KMS-11 (cell line): ENCODE data around the gene S1PR4.

Source experiments
- H2AFZ ChIP-seq: fragments of 200-600 bp; sonication (generic); 2 replicates; pipeline ENCODE4 v1.6.1; 2016; ENCODE audit warnings: antibody characterized with exemption, mixed run types, low read depth
- H3K27ac ChIP-seq: fragments of 200-600 bp; sonication (generic); 2 replicates; pipeline ENCODE4 v1.6.1; 2016; ENCODE audit warnings: mild to moderate bottlenecking, mixed run types
- H3K27me3 ChIP-seq: fragments of 200-600 bp; sonication (generic); 2 replicates; pipeline ENCODE4 v1.6.1; 2017; ENCODE audit warnings: mild to moderate bottlenecking, low read depth, mixed run types, moderate library complexity; ENCODE audit not compliant: insufficient read depth
- H3K36me3 ChIP-seq: fragments of 200-600 bp; sonication (generic); 2 replicates; pipeline ENCODE4 v1.6.1; 2017; ENCODE audit warnings: mild to moderate bottlenecking, mixed run types; ENCODE audit not compliant: insufficient read depth
- H3K4me1 ChIP-seq: fragments of 200-600 bp; sonication (generic); 2 replicates; pipeline ENCODE4 v1.6.1; 2016; ENCODE audit warnings: mild to moderate bottlenecking, low read depth, mixed run types; ENCODE audit not compliant: poor library complexity, severe bottlenecking
- H3K4me2 ChIP-seq: fragments of 200-600 bp; sonication (generic); 2 replicates; pipeline ENCODE4 v1.7.0; 2016; ENCODE audit warnings: mild to moderate bottlenecking, mixed run types
- H3K4me3 ChIP-seq: fragments of 200-600 bp; sonication (generic); IDR thresholded peaks from 2 replicates; pipeline ENCODE4 v1.6.1; 2017; ENCODE audit warnings: low read depth, low read length, mixed read lengths; ENCODE audit not compliant: insufficient read depth
- H3K79me2 ChIP-seq: fragments of 200-600 bp; sonication (generic); 2 replicates; pipeline ENCODE4 v1.6.1; 2016; ENCODE audit warnings: low read depth, mixed run types; ENCODE audit not compliant: insufficient read depth
- H3K9ac ChIP-seq: fragments of 200-600 bp; sonication (generic); 2 replicates; pipeline ENCODE4 v1.6.1; 2016; ENCODE audit warnings: mild to moderate bottlenecking, mixed run types
- H4K20me1 ChIP-seq: fragments of 200-600 bp; sonication (generic); 2 replicates; pipeline ENCODE4 v1.6.1; 2016; ENCODE audit warnings: mild to moderate bottlenecking, mixed run types; ENCODE audit not compliant: insufficient read depth
- CTCF ChIP-seq: fragments of 200-600 bp; sonication (generic); conservative IDR thresholded peaks from 2 replicates; pipeline ENCODE4 v1.6.1; 2017; ENCODE audit warnings: low read depth, mild to moderate bottlenecking, antibody characterized with exemption, low read length, moderate library complexity, mixed read lengths

S1PR4 gene

GRCh38 chr19:3159565-3159964 lies 19.0 kb upstream of the S1PR4 start:
- Histone ChIP-seq H4K20me1 (no peaks in the 10 kb centered on the region), H3K27me3 (peaks cover 43% of the 10 kb centered on the region), H3K36me3 (no peaks in the 10 kb centered on the region), H3K4me1 (no peaks in the 10 kb centered on the region), H3K79me2 (no peaks in the 10 kb centered on the region), H3K4me3 (no peak overlapping the region), H3K4me2 (no peak overlapping the region), H3K9ac (no peak overlapping the region), H3K27ac (no peak overlapping the region), H2AFZ (no peak overlapping the region)
- no peak for TF ChIP-seq CTCF

DNA sequence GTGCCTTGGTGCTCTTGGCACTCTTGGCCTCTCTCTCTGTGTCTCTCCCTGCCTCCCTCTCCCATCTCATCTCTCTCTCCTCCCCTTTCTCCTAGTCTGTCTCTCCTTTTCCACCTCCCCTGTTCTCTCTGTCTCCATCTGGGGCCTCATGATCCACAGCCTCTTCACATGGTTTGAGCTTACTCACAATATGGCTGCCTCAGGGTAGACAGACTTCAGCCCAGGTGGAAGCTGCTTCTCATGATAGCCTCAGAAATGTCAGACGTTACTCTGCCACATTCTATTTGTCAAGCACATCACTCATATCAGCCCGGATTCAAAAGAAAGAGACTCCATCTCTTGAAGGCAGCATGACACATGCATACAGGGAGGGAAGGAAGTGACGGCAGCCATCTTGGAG lies 18.4 kb upstream of the S1PR4 start:
- no peak for TF ChIP-seq CTCF
- Histone ChIP-seq H3K4me1 (no peaks in the 10 kb centered on the region), H3K79me2 (no peaks in the 10 kb centered on the region), H3K27ac (no peak overlapping the region), H2AFZ (no peak overlapping the region), H3K36me3 (no peaks in the 10 kb centered on the region), H3K9ac (no peak overlapping the region), H3K27me3 (peaks cover 43% of the 10 kb centered on the region), H3K4me3 (no peak overlapping the region), H4K20me1 (no peaks in the 10 kb centered on the region), H3K4me2 (no peak overlapping the region)

DNA sequence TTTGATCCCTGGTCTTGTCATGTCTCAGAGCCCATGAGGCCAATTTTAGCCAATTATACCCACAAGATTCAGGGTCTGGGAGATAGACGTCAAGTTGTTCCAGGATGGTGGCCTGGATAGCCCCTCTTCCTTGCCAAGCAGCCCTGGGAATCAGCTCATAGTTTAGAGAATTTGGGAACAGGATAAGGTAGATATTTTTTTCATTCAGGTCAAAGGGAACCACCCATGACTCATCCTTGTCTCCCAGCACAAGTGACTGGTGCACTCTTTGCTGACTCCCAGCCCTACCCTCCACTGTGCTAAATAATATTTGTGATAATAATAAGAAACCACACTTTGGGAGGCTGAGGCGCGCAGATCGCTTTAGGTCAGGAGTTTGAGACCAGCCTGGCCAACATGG lies 17.1 kb upstream of the S1PR4 start:
- no peak for TF ChIP-seq CTCF
- Histone ChIP-seq H3K4me2 (no peak overlapping the region), H3K9ac (no peak overlapping the region), H3K4me1 (no peaks in the 10 kb centered on the region), H3K36me3 (no peaks in the 10 kb centered on the region), H3K27ac (no peak overlapping the region), H3K27me3 (peaks cover 50% of the 10 kb centered on the region), H2AFZ (no peak overlapping the region), H3K79me2 (no peaks in the 10 kb centered on the region), H3K4me3 (no peak overlapping the region), H4K20me1 (no peaks in the 10 kb centered on the region)

GRCh38 chr19:3162418-3163229 lies 15.9 kb upstream of the S1PR4 start:
- H3K4me3 ChIP-seq, result no peak overlapping the region
- no peak overlapping the region for H2AFZ ChIP-seq
- no peak overlapping the region for H3K9ac ChIP-seq
- no peak overlapping the region for H3K27ac ChIP-seq
- H3K4me1 ChIP-seq, result no peaks in the 10 kb centered on the region
- no peaks in the 10 kb centered on the region for H3K79me2 ChIP-seq
- peaks cover 47% of the 10 kb centered on the region for H3K27me3 ChIP-seq
- no peak for TF ChIP-seq CTCF
- no peaks in the 10 kb centered on the region for H3K36me3 ChIP-seq
- no peak overlapping the region for H3K4me2 ChIP-seq
- H4K20me1 ChIP-seq, result no peaks in the 10 kb centered on the region
